ENCODE results near the gene SESN3.

Gene SESN3

GRCh38 chr11:95247883-95248282 lies 16.9 kb upstream of the SESN3 start:
- Histone ChIP-seq H3K27me3 (ENCODE audit: insufficient read depth, low read length, poor library complexity) (no peaks in the 10 kb centered on the region), H3K4me3 (ENCODE audit: low read depth in 1 of 2, low read length in 2 of 2) (no peak overlapping the region), H3K9ac (ENCODE audit: low read depth, low read length) (no peak overlapping the region), H3K27ac (ENCODE audit: low read length) (no peak overlapping the region), H3K36me3 (ENCODE audit: insufficient read depth, low read length) (no peaks in the 10 kb centered on the region), H3K9me3 (ENCODE audit: insufficient read depth, low read length, severe bottlenecking) (no peaks in the 10 kb centered on the region), H2AFZ (ENCODE audit: low read depth, low read length) (no peak overlapping the region), H3K4me1 (ENCODE audit: insufficient read depth, low read length) (no peaks in the 10 kb centered on the region), H3K4me2 (ENCODE audit: insufficient read depth, low read length) (no peak overlapping the region), H4K20me1 (ENCODE audit: insufficient read depth, low read length) (no peaks in the 10 kb centered on the region), H3K79me2 (ENCODE audit: insufficient read depth, low read length) (no peaks in the 10 kb centered on the region)
- no peak for TF ChIP-seq CTCF (IDR thresholded peaks at IDR 0.05; ENCODE audit: borderline replicate concordance, extremely low read depth, low read length, poor library complexity, severe bottlenecking)
- no peak for TF ChIP-seq EZH2 (IDR thresholded peaks at IDR 0.05; ENCODE audit: borderline replicate concordance, low read depth, low read length, severe bottlenecking)
- ATAC-seq (ENCODE audit: insufficient read depth, low read depth) (no peak), DNase-seq (no peak)

- TF ChIP-seq EZH2 (IDR thresholded peaks at IDR 0.05; ENCODE audit: borderline replicate concordance, low read depth, low read length, severe bottlenecking): no peak
- TF ChIP-seq CTCF (IDR thresholded peaks at IDR 0.05; ENCODE audit: borderline replicate concordance, extremely low read depth, low read length, poor library complexity, severe bottlenecking): no peak
- ATAC-seq (ENCODE audit: insufficient read depth, low read depth) (no peak), DNase-seq (no peak)
- Histone ChIP-seq H3K79me2 (ENCODE audit: insufficient read depth, low read length) (no peaks in the 10 kb centered on the region), H3K9ac (ENCODE audit: low read depth, low read length) (no peak overlapping the region), H2AFZ (ENCODE audit: low read depth, low read length) (no peak overlapping the region), H3K27ac (ENCODE audit: low read length) (no peak overlapping the region), H4K20me1 (ENCODE audit: insufficient read depth, low read length) (no peaks in the 10 kb centered on the region), H3K4me3 (ENCODE audit: low read depth in 1 of 2, low read length in 2 of 2) (no peak overlapping the region), H3K27me3 (ENCODE audit: insufficient read depth, low read length, poor library complexity) (no peaks in the 10 kb centered on the region), H3K9me3 (ENCODE audit: insufficient read depth, low read length, severe bottlenecking) (no peaks in the 10 kb centered on the region), H3K4me1 (ENCODE audit: insufficient read depth, low read length) (no peaks in the 10 kb centered on the region), H3K4me2 (ENCODE audit: insufficient read depth, low read length) (no peak overlapping the region), H3K36me3 (ENCODE audit: insufficient read depth, low read length) (no peaks in the 10 kb centered on the region)
Measured at GRCh38 chr11:95247127-95247684, 16.2 kb upstream of the SESN3 start.

- Histone ChIP-seq H3K9me3 (ENCODE audit: insufficient read depth, low read length, severe bottlenecking) (no peaks in the 10 kb centered on the region), H3K27me3 (ENCODE audit: insufficient read depth, low read length, poor library complexity) (no peaks in the 10 kb centered on the region), H4K20me1 (ENCODE audit: insufficient read depth, low read length) (no peaks in the 10 kb centered on the region), H3K79me2 (ENCODE audit: insufficient read depth, low read length) (no peaks in the 10 kb centered on the region), H2AFZ (ENCODE audit: low read depth, low read length) (no peak overlapping the region), H3K9ac (ENCODE audit: low read depth, low read length) (no peak overlapping the region), H3K4me2 (ENCODE audit: insufficient read depth, low read length) (no peak overlapping the region), H3K4me1 (ENCODE audit: insufficient read depth, low read length) (no peaks in the 10 kb centered on the region), H3K4me3 (ENCODE audit: low read depth in 1 of 2, low read length in 2 of 2) (no peak overlapping the region), H3K27ac (ENCODE audit: low read length) (no peak overlapping the region), H3K36me3 (ENCODE audit: insufficient read depth, low read length) (no peaks in the 10 kb centered on the region)
- TF ChIP-seq EZH2 (IDR thresholded peaks at IDR 0.05; ENCODE audit: borderline replicate concordance, low read depth, low read length, severe bottlenecking) (no peak), CTCF (IDR thresholded peaks at IDR 0.05; ENCODE audit: borderline replicate concordance, extremely low read depth, low read length, poor library complexity, severe bottlenecking) (no peak)
- no peak for ATAC-seq (ENCODE audit: insufficient read depth, low read depth)
- no peak for DNase-seq
Measured at GRCh38 chr11:95245581-95245980, 14.6 kb upstream of the SESN3 start.

- DNase-seq (no peak), ATAC-seq (ENCODE audit: insufficient read depth, low read depth) (no peak)
- Histone ChIP-seq H3K4me2 (ENCODE audit: insufficient read depth, low read length) (no peak overlapping the region), H3K9me3 (ENCODE audit: insufficient read depth, low read length, severe bottlenecking) (no peaks in the 10 kb centered on the region), H3K27me3 (ENCODE audit: insufficient read depth, low read length, poor library complexity) (no peaks in the 10 kb centered on the region), H3K79me2 (ENCODE audit: insufficient read depth, low read length) (no peaks in the 10 kb centered on the region), H3K9ac (ENCODE audit: low read depth, low read length) (no peak overlapping the region), H3K4me3 (ENCODE audit: low read depth in 1 of 2, low read length in 2 of 2) (no peak overlapping the region), H2AFZ (ENCODE audit: low read depth, low read length) (no peak overlapping the region), H3K4me1 (ENCODE audit: insufficient read depth, low read length) (no peaks in the 10 kb centered on the region), H3K27ac (ENCODE audit: low read length) (no peak overlapping the region), H4K20me1 (ENCODE audit: insufficient read depth, low read length) (no peaks in the 10 kb centered on the region), H3K36me3 (ENCODE audit: insufficient read depth, low read length) (no peaks in the 10 kb centered on the region)
- TF ChIP-seq CTCF (IDR thresholded peaks at IDR 0.05; ENCODE audit: borderline replicate concordance, extremely low read depth, low read length, poor library complexity, severe bottlenecking) (no peak), EZH2 (IDR thresholded peaks at IDR 0.05; ENCODE audit: borderline replicate concordance, low read depth, low read length, severe bottlenecking) (no peak)
Measured at GRCh38 chr11:95245038-95245437, 14.0 kb upstream of the SESN3 start.
